ENCODE results near the gene KIAA0232.

DNA sequence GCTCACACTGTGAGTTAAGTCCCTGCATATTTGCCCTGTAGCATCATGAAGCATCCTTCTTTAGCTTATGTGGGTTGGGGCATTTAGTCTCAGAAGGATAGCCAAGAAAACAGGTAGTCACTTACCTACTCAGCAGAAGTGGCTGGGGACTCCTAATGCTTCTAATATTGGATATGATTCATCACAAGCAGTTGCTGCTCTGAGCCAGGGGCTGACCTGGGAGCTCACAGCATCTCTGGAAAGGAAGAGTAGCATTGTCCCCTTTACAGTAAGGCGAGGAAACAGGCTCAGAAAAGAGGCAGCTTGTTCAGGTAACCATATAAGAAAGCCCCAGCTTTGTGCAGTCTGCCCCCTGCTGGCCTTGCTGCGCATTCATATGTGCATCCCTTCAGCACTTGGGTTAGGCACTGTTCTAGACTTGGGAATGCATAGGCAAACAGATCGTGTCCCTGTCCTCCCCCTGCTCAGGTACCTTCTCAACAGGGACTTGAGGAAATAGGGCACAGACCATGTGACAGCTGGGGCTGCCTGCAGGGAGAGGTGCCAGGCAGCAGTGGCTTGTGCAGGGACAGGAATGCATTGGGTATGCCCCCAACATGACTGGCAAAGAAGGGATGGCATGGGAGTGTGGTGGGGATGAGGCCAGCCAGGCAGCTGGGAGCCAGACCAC lies 91.4 kb downstream of the KIAA0232 start:
- TF ChIP-seq POLR2AphosphoS5 (IDR thresholded peaks at IDR 0.05; ENCODE audit: low read depth, low read length) (no peak), POLR2A (IDR thresholded peaks at IDR 0.05; ENCODE audit: low read depth, low read length) (no peak), TAF1 (IDR thresholded peaks at IDR 0.05; ENCODE audit: borderline replicate concordance, low read depth, low read length) (no peak)
